ENCODE results near the gene FHOD1.

- TF ChIP-seq EP300 (IDR thresholded peaks at IDR 0.05) (no peak), CTCF (IDR thresholded peaks at IDR 0.05) (no peak)
Observed at GRCh38 chr16:67193536-67193935, 53.7 kb downstream of the FHOD1 start.

All from suprapubic skin (tissue), 3 donors.